NCI-H446 (cell line): ENCODE data around the gene KLHL17.
"Not testable (repeated sequence)": the region's sequence is repeated elsewhere in the genome, so short reads cannot be mapped to it uniquely, and the experiment has no call there.

ENCODE experiments used
- DNase-seq, 2 experiments: peaks; one replicate each; lab custom pipeline; 2025; lab: John Stamatoyannopoulos, UW

Gene KLHL17

GRCh38 chr1:999725-1000356, 39.5 kb downstream of the KLHL17 start, which contains the start of gene HES4:
Gene HES4 (minus strand): TSS chr1:1000097. CDS start chr1:999973, 124 bp downstream.
- DNase-seq: peak; percentile 82 to 97

- DNase-seq: peak; percentile 82 to 94
Observed at GRCh38 chr1:1000357-1001056, 40.1 kb downstream of the KLHL17 start.

- peak in 1 of 2 experiments; percentile 60 for DNase-seq
Observed at GRCh38 chr1:1001057-1001783, 40.8 kb downstream of the KLHL17 start.

- DNase-seq: no peak
Observed at GRCh38 chr1:1003618-1004419, 43.4 kb downstream of the KLHL17 start.

- no peak for DNase-seq
Observed at GRCh38 chr1:1004420-1004779, 44.0 kb downstream of the KLHL17 start.

GRCh38 chr1:1004780-1005697, 44.7 kb downstream of the KLHL17 start:
- no peak for DNase-seq

- DNase-seq: no peak
Observed at GRCh38 chr1:1005774-1006304, 45.5 kb downstream of the KLHL17 start.

GRCh38 chr1:1006305-1007159, 46.1 kb downstream of the KLHL17 start:
- no peak for DNase-seq

GRCh38 chr1:1010131-1010530, 49.7 kb downstream of the KLHL17 start:
- not testable (repeated sequence) for DNase-seq

GRCh38 chr1:1011396-1011949, 51.1 kb downstream of the KLHL17 start:
- no peak for DNase-seq

GRCh38 chr1:1012736-1013104, 52.3 kb downstream of the KLHL17 start:
- not testable (repeated sequence) for DNase-seq

- DNase-seq: peak in 1 of 2 experiments; percentile 57
Observed at GRCh38 chr1:1013105-1013921, 52.9 kb downstream of the KLHL17 start, which contains the start of gene ISG15. Gene ISG15 (plus strand): TSS chr1:1013497. CDS start chr1:1013574, 77 bp downstream.

- DNase-seq: no peak
Observed at GRCh38 chr1:1013922-1014648, 53.7 kb downstream of the KLHL17 start.

- DNase-seq: no peak
Observed at GRCh38 chr1:1014799-1015681, 54.7 kb downstream of the KLHL17 start.
